Stomach (tissue), 4 donors: ENCODE results near the gene ASL.
"Not testable (repeated sequence)": the region's sequence is repeated elsewhere in the genome, so short reads cannot be mapped to it uniquely, and the experiment has no call there.

Experiments
- POLR2A ChIP-seq, 4 donors: fragments of 450-650 bp; IDR thresholded peaks; one replicate each; pipeline ENCODE4 v1.6.1; 2016; ENCODE audit warnings: antibody characterized with exemption in 4 of 4, control low read depth in 2 of 4, mild to moderate bottlenecking in 1 of 4, moderate library complexity in 1 of 4
- POLR2AphosphoS5 ChIP-seq, 3 donors: sonication (generic); formaldehyde crosslinking; IDR thresholded peaks; one replicate each; pipeline ENCODE4 v1.6.1; 2016; ENCODE audit warnings: antibody characterized with exemption in 3 of 3
- TF ChIP-seq, protein P1 (sequence below), 7 experiments: fragments of 450-650 bp in 4 of 7; fragments of 200-600 bp in 3 of 7; sonication (generic) in 3 of 7; IDR thresholded peaks; one replicate each; pipeline ENCODE4 v1.5.1; 2016 to 2019; ENCODE audit warnings: antibody characterized with exemption in 7 of 7, control low read depth in 2 of 7, mild to moderate bottlenecking in 1 of 7

GRCh38 chr7:66028342-66028741 lies 47.3 kb upstream of the ASL start:
- TF ChIP-seq, protein P1, sequence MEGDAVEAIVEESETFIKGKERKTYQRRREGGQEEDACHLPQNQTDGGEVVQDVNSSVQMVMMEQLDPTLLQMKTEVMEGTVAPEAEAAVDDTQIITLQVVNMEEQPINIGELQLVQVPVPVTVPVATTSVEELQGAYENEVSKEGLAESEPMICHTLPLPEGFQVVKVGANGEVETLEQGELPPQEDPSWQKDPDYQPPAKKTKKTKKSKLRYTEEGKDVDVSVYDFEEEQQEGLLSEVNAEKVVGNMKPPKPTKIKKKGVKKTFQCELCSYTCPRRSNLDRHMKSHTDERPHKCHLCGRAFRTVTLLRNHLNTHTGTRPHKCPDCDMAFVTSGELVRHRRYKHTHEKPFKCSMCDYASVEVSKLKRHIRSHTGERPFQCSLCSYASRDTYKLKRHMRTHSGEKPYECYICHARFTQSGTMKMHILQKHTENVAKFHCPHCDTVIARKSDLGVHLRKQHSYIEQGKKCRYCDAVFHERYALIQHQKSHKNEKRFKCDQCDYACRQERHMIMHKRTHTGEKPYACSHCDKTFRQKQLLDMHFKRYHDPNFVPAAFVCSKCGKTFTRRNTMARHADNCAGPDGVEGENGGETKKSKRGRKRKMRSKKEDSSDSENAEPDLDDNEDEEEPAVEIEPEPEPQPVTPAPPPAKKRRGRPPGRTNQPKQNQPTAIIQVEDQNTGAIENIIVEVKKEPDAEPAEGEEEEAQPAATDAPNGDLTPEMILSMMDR (IDR thresholded peaks at IDR 0.05) = not testable (repeated sequence)
- not testable (repeated sequence) for TF ChIP-seq POLR2AphosphoS5, POLR2A (IDR thresholded peaks at IDR 0.05)
